GM19239 (cell line): ENCODE results near the gene MMP8.
"Not testable (repeated sequence)": the region's sequence is repeated elsewhere in the genome, so short reads cannot be mapped to it uniquely, and the experiment has no call there.

Experiments
- DNase-seq: peaks from one replicate; pipeline ENCODE4 v3.0.0; 2011; ENCODE audit warnings: low spot score; ENCODE audit not compliant: insufficient read length
- FAIRE-seq: peaks from 2 replicates; lab custom pipeline; 2011; peaks lifted over from hg19 to GRCh38; lab: Jason Lieb, UNC

MMP8 gene, protein sequence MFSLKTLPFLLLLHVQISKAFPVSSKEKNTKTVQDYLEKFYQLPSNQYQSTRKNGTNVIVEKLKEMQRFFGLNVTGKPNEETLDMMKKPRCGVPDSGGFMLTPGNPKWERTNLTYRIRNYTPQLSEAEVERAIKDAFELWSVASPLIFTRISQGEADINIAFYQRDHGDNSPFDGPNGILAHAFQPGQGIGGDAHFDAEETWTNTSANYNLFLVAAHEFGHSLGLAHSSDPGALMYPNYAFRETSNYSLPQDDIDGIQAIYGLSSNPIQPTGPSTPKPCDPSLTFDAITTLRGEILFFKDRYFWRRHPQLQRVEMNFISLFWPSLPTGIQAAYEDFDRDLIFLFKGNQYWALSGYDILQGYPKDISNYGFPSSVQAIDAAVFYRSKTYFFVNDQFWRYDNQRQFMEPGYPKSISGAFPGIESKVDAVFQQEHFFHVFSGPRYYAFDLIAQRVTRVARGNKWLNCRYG

DNA sequence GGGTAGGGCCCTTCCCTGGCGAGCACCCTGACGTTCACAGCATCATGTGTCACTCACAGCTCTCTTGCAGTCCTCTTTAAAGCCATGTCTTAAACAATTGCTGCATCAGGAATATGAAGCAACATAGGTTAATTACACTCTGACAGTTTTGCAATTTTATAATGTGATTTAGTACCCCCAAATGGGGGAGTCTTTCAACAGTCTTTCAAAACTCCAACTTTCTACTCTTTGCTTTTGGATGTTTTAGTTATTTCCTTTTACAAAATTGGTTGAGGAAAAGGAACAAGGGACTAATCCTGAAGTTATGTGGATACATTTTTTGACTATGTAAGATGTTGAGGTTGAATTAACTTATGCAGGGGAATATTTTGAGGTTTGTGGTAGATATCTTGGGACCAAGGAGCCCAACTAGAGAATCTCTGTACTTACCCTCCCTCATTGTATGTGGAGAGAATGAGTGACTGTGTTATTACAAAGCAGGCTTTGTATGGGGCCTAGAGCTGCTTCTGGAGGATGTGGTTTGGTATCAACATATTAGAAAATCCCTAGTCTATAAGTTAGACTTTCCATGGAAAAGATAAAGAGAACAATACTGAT is at the start of gene MMP8:
MMP8 (minus strand) TSS at position 51 of the 597 bp plus-strand sequence. CDS start 99 bp downstream, outside the sequence.
- DNase-seq: no peak

GRCh38 chr11:102773386-102773785 is 48.6 kb upstream of the MMP8 start:
- FAIRE-seq (no peak), DNase-seq (no peak)

More for the DNA sequence above, at the start of gene MMP8:
- FAIRE-seq: no peak

DNA sequence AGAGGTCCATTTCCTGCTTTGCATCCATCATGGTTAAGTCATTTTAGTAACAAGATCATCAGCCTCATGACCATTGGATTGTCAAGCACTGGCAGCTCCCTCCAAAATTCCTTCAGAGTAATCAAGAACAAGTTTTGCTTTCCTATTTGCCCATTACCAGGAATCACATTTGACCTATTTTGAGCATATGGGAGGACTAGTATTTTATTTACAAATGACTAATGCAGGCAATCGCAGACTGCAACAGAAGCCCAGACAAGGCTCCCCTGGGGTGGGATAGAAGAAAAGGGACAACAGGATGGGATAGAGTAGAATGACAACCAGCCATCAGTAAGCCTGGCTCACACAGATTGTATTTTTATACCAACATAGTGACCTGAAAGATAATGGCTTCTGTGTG is 46.6 kb upstream of the MMP8 start:
- DNase-seq: no peak
- no peak for FAIRE-seq

DNA sequence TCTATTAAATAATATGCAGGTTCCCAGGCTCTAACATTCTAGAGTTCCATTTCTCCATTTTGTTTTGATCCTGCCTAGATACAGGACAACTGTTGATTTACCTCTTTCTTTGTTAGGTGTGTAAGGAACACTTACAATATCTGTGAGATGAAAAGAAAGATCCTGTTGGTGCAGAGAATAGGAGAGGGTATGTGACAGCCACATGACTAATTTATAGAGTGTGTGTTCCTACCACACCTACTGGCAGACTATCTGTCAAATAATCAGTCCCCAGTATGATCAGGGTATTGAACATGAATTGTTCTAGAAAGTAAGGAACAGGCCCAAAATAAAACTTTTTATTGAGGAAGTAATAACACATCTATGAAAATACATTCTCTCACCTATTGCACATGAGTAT is 45.4 kb upstream of the MMP8 start:
- DNase-seq (no peak), FAIRE-seq (no peak)

GRCh38 chr11:102767800-102768199 is 43.0 kb upstream of the MMP8 start:
- no peak for DNase-seq
- FAIRE-seq: no peak

DNA sequence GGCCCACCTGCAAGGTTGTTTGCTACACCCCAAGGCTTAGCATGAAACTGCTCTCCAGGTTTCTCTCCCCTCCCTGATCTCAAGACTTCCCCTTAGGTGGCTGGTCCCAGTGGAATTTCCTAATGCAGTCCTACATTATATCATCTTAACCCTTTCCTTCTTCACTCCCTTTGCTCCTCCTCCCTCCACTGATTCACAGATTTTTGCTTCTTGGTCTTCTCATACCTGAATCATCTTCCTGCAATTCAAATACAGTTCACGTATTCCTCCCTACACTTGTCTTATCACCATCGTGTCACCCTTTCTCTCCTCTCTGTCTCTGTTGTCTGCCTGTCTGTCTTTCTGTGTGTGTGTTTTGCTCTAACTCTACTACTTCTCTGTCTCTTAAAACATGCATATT is 38.7 kb upstream of the MMP8 start:
- no peak for FAIRE-seq

GRCh38 chr11:102762361-102762767 is 37.6 kb upstream of the MMP8 start:
- FAIRE-seq (no peak), DNase-seq (no peak)

More for the DNA sequence above, 38.7 kb upstream of the MMP8 start:
- no peak for DNase-seq

DNA sequence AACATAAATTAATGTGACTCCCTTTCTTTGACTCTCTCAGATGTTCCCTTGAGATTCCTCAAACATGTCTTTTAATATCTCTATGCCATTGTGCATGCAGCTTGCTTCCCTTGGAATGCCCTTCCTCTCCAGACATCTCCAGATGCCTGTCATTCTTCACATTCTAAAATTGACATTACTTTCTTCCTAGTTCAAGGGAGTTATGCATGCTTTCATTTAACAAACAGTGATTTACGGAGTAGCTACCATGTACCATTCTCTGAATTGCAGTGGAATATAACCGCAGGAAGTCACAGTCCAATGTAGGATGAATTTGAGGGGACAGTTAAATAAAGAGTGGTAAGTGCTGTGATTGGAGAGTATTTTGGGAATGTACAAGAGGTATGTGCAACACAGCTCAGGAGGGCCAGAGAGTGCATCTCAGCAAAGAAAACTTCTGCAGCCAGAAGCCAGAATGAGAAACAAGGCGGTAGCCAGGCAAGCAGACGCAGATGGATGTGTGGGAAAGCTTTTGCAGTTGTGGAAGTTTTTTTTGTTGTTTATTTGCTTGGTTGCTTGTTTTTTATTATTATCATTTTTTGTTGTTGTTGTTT is 37.0 kb upstream of the MMP8 start:
- FAIRE-seq: no peak

GRCh38 chr11:102760344-102761035 is 35.7 kb upstream of the MMP8 start:
- FAIRE-seq: no peak
- DNase-seq: no peak

More for the DNA sequence above, 37.0 kb upstream of the MMP8 start:
- no peak for DNase-seq

GRCh38 chr11:102757823-102758549 is 33.2 kb upstream of the MMP8 start:
- no peak for DNase-seq
- no peak for FAIRE-seq

GRCh38 chr11:102753267-102753666 is 28.5 kb upstream of the MMP8 start:
- DNase-seq (no peak), FAIRE-seq (no peak)

- DNase-seq (no peak), FAIRE-seq (no peak)
Measured at GRCh38 chr11:102751673-102752072, 26.9 kb upstream of the MMP8 start.

DNA sequence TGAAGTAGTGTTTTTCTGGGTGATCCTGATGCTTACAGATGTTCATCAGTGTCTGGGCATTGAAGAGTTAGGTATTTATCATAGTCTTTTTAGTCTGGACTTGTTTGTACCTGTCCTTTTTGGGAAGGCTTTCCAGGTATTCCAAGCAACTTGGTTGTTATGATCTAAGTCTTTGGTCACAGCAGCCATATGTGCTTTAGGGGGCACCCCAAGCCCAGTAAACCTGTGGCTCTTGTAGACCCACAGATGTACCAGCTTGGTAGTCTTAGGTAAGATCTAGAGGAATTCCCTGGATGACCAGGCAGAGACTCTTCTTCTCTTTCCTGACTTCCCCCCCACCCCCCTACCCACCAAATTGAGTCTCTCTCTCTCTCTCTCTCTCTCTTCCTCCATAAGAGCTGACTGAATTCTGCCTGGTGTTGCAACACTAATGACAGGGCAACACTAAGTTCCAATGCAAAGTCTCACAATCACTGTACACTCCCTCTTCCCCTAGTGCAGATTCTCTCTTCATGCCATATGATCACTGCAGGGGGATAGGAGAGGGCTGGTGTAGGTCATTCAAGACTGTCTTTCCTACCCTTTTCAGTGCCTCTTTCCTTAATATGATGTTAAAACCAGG is 24.5 kb upstream of the MMP8 start:
- DNase-seq: no peak
- no peak for FAIRE-seq

- not testable (repeated sequence) for FAIRE-seq, DNase-seq
Measured at GRCh38 chr11:102746746-102747578, 22.2 kb upstream of the MMP8 start.

DNA sequence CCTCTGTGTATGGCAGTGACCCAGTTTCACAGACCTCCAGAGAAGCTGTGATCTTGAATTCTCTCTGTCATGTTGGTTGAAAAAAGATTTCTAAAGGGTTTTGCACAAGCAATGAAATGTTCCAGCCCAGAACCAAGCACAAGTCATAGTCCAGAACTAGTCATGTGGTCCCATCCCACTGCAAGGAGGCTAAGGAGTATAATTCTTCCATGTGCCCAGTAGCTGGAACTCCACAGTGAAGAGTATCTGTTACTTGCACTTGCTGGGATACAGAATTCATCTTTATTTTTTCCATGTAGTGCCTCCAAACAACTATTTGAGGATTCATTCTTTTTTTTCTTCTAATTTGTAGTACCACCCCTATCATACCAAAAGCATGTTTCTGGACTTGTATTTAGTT is 9.9 kb upstream of the MMP8 start:
- FAIRE-seq: no peak
- no peak for DNase-seq

GRCh38 chr11:102733232-102733875 is 8.6 kb upstream of the MMP8 start:
- no peak for FAIRE-seq
- DNase-seq: peak; percentile 27

- DNase-seq, FAIRE-seq: not testable (repeated sequence)
Measured at GRCh38 chr11:102730944-102731343, 6.2 kb upstream of the MMP8 start.
